ENCODE measurements around the gene STK38L. TPM values are rescaled to one million over a fixed set of nuclear protein-coding genes. Genes with fewer than 3 reads are reported as not detected.

The STK38L gene
- total RNA-seq, 1 donor from 2014 or later, result 31.4 TPM

GRCh38 chr12:27351476-27351875, 107.4 kb downstream of the STK38L start:
- Mint-ChIP-seq H3K4me1 (ENCODE audit: low read depth, unreplicated experiment) (no peaks in the 10 kb centered on the region), H3K27me3 (ENCODE audit: unreplicated experiment) (no peaks in the 10 kb centered on the region), H3K27ac (ENCODE audit: unreplicated experiment) (no peak overlapping the region), H3K9me3 (ENCODE audit: unreplicated experiment) (no peaks in the 10 kb centered on the region), H3K4me3 (ENCODE audit: unreplicated experiment) (no peak overlapping the region), H3K36me3 (ENCODE audit: unreplicated experiment) (no peaks in the 10 kb centered on the region)
- TF ChIP-seq CTCF (IDR thresholded peaks at IDR 0.05; ENCODE audit: partially characterized antibody, unreplicated experiment), result no peak
- DNase-seq, result no peak

GRCh38 chr12:27355486-27355885, 111.4 kb downstream of the STK38L start:
- Mint-ChIP-seq H3K9me3 (ENCODE audit: unreplicated experiment) (no peaks in the 10 kb centered on the region), H3K36me3 (ENCODE audit: unreplicated experiment) (no peaks in the 10 kb centered on the region), H3K4me1 (ENCODE audit: low read depth, unreplicated experiment) (no peaks in the 10 kb centered on the region), H3K27me3 (ENCODE audit: unreplicated experiment) (no peaks in the 10 kb centered on the region), H3K27ac (ENCODE audit: unreplicated experiment) (no peak overlapping the region), H3K4me3 (ENCODE audit: unreplicated experiment) (no peak overlapping the region)
- TF ChIP-seq CTCF (IDR thresholded peaks at IDR 0.05; ENCODE audit: partially characterized antibody, unreplicated experiment), result no peak
- DNase-seq, result no peak

GRCh38 chr12:27355979-27356378, 111.9 kb downstream of the STK38L start:
- no peak for DNase-seq
- H3K4me3 Mint-ChIP-seq (ENCODE audit: unreplicated experiment), result no peak overlapping the region
- no peaks in the 10 kb centered on the region for H3K27me3 Mint-ChIP-seq (ENCODE audit: unreplicated experiment)
- no peaks in the 10 kb centered on the region for H3K4me1 Mint-ChIP-seq (ENCODE audit: low read depth, unreplicated experiment)
- TF ChIP-seq CTCF (IDR thresholded peaks at IDR 0.05; ENCODE audit: partially characterized antibody, unreplicated experiment), result no peak
- no peaks in the 10 kb centered on the region for H3K9me3 Mint-ChIP-seq (ENCODE audit: unreplicated experiment)
- no peaks in the 10 kb centered on the region for H3K36me3 Mint-ChIP-seq (ENCODE audit: unreplicated experiment)
- H3K27ac Mint-ChIP-seq (ENCODE audit: unreplicated experiment), result no peak overlapping the region

GRCh38 chr12:27359578-27360340, 115.7 kb downstream of the STK38L start:
- Mint-ChIP-seq H3K4me1 (ENCODE audit: low read depth, unreplicated experiment) (no peaks in the 10 kb centered on the region), H3K27ac (ENCODE audit: unreplicated experiment) (no peak overlapping the region), H3K9me3 (ENCODE audit: unreplicated experiment) (no peaks in the 10 kb centered on the region), H3K36me3 (ENCODE audit: unreplicated experiment) (no peaks in the 10 kb centered on the region), H3K4me3 (ENCODE audit: unreplicated experiment) (no peak overlapping the region), H3K27me3 (ENCODE audit: unreplicated experiment) (no peaks in the 10 kb centered on the region)
- no peak for DNase-seq
- no peak for TF ChIP-seq CTCF (IDR thresholded peaks at IDR 0.05; ENCODE audit: partially characterized antibody, unreplicated experiment)

GRCh38 chr12:27361372-27361771, 117.3 kb downstream of the STK38L start:
- Mint-ChIP-seq H3K27me3 (ENCODE audit: unreplicated experiment) (no peaks in the 10 kb centered on the region), H3K4me1 (ENCODE audit: low read depth, unreplicated experiment) (no peaks in the 10 kb centered on the region), H3K36me3 (ENCODE audit: unreplicated experiment) (no peaks in the 10 kb centered on the region), H3K4me3 (ENCODE audit: unreplicated experiment) (no peak overlapping the region), H3K9me3 (ENCODE audit: unreplicated experiment) (no peaks in the 10 kb centered on the region), H3K27ac (ENCODE audit: unreplicated experiment) (no peak overlapping the region)
- TF ChIP-seq CTCF (IDR thresholded peaks at IDR 0.05; ENCODE audit: partially characterized antibody, unreplicated experiment), result no peak
- no peak for DNase-seq
